Activated CD4-positive, alpha-beta T cell treated with anti-CD3 and anti-CD28 coated beads, Interleukin-2, amount 50 U/mL, for 24 hours (primary cell): ENCODE results near the gene CNTNAP2.
"Not testable (repeated sequence)": the region's sequence is repeated elsewhere in the genome, so short reads cannot be mapped to it uniquely, and the experiment has no call there.

Experiments used
- DNase-seq, 2 donors: peaks; one replicate each; pipeline ENCODE4 v3.0.0-alpha.2; 2020; ENCODE audit warnings: low read depth in 1 of 2, low spot score in 1 of 2

Gene CNTNAP2

DNA sequence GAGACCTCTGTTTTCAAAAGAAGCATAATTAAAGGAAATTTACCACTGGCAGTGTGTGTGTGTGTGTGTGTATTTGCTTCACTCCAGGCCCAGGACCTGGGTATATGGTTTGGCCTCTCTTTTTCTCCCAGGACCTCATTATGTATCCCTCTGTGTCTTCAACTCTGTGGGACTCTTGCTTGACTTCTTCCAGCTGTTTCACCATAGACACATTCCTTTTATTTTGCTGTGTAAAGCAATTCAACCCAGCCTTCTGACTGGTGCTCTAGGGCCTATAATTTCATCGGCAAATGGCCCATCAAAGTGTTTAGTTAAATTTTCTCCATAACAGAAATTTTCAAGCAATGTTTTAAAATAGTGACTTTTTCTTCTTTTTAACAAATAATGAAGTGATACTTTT, 954.3 kb downstream of the CNTNAP2 start:
- DNase-seq, result no peak

DNA sequence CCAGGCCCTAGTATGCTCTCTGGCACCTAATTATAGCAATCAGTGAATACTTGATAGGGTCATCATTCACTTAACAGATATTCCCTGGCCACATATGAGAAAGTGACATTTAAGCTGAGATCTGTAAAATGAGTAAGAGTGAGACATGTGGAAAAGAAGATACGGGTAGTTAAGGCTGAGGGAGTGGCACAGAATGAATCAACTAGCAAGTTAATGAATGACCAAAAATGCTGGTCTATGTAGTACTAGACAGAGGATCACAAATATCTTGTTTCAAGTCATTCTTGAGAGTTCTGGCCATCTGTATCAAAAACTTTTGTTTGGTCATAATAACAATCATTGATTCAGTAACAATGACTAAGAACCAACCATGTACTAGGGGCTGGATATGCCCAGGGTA, 954.9 kb downstream of the CNTNAP2 start:
- DNase-seq, result no peak

DNA sequence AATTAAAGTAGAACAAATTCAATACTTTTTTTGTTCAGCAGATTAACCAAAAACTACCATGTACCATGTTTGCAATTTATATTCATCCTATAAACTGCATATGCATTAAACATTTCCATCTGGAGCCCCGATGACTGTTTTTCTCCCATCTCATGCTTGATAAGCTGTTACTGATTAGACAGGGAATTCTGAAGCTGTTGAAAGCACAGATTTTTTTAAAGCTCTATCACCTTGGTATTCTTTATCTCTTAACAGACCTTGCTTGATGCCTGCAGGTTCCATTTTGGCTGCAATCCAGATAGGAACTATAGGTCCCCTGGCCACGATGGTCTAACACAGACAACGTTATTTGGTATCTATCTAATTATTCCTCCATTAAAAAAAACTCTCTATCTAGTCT, 961.7 kb downstream of the CNTNAP2 start:
- DNase-seq, result no peak

DNA sequence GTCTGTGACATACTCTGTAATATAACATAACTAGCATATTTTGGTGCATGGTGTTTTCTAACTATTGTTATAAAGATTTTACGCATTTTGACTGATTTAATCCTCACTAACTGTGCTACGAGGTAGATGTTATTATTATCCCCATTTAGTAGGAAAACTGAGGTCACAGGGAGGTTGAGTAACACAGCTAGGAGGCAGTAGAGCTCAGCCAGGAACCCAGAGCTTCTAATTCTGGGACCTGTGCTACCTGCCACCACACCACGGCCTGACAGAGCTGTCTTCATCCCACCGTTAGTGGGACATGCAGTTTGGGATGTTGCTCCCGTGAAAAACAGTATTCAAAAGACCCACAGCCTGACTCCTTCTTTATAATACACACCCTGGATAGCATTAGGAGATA, 962.5 kb downstream of the CNTNAP2 start:
- DNase-seq, result no peak

DNA sequence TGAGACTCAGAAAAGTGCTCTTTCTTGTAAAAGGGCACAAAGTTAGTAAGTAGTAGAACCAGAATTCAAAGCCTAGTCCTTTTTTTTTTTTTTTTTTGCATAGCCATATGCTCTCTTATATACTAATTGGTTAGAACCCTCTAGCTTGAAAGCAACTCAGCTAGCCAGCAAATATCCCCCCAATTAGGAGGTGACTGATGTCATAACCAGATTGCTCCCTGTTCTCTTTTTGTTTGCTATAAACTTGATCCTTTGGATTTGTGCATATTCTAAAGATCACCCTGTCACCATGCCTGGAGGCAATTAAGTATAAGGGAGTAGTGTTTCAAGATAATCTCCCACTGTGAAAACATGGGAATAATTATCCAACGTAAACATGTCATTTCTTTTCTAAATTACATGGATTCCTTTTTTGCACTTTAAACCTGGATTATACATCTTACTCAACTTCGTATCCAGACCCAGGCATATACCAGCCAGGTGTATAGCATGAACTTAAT, 963.4 kb downstream of the CNTNAP2 start:
- DNase-seq, result no peak

DNA sequence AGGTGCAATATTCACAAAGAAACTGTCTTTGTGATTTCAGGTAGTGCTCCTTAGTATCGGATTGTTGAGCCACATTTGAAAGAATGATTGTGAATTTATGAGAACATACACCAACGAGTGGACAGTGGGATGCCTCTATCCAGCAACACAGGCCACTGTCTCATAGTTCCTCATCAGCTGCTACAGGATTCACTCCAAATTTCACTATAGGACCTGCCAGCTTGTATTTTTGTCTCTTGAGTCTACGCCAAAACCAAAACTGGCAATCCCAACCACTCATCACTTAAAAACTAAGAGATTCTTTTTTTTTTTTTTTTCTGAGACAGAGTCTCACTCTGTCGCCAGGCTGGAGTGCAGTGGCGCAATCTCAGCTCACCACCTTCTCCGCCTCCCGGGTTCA, 964.5 kb downstream of the CNTNAP2 start:
- DNase-seq, result no peak

DNA sequence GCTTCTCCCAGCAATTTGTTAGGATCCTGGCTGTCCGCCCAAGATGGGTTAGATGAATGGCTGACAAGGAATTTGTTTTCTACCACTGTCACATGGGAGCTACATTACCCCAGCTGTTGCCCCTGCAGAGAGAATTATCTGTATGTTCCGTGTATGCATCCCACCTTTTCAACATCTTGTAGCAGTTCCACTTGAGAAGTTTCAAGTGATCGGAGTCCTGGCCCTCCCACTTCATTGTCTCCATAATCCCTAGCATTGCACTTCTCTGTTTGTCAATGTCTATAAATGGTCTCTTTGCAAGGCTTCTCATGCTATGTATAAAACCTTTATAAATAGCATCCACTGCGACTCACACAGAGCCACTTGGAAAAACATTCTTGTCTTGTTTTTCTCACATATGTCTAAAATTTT, 972.5 kb downstream of the CNTNAP2 start:
- no peak for DNase-seq

DNA sequence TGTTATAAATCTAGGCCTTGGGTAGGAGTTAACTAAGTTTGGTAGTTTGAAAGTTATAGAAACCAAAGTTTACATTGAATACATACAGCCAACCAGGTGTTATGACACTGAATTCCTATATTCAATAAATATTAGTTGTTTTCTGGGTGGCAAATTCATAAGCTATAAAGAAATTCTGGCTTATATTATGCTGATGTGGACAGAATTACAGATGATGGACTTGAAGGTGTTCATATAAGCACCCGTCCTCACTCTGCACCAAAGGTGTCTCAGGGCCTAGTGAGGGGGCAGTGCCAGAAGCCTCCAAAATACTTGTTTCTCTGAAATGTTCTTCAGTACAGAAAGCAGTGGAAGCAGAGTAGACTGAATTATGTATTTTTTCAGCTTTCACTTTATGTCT, 973.0 kb downstream of the CNTNAP2 start:
- DNase-seq, result no peak

DNA sequence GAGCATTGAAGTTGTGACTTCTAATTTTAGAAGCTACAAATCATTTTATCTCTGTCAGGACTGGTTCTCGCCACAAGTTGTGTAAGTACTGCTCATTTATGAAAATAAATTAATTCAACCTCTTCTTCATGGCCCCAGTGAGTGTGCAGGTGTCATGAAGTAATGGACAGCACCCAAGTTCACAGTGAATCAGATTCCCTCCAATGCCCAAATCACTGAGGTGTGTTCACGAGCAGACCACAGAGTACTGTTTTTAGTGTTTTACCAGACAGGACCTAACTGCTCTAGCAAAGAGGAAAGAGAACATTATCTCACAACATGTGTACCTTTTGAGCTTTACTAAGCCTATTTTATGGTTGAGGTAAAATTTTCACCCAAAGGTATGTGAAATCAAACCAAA, 980.0 kb downstream of the CNTNAP2 start:
- DNase-seq, result no peak

DNA sequence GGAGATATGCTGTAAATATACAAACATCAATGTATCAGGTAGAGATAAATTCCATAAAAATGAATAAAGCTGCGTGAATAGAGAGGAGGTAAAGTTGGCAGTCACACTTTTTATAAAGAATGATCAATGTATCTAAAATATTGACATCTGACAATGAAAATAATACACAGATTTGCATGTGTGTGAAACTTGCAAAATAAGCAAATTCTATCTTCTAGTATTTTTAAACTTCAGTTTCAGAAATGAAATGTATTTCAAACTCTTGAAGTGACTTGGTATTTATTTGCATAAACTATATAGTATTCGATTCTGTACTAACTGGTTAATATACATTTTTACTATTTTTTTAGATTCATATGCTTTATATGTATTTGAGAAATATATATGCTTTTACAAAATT, 986.6 kb downstream of the CNTNAP2 start:
- no peak for DNase-seq

DNA sequence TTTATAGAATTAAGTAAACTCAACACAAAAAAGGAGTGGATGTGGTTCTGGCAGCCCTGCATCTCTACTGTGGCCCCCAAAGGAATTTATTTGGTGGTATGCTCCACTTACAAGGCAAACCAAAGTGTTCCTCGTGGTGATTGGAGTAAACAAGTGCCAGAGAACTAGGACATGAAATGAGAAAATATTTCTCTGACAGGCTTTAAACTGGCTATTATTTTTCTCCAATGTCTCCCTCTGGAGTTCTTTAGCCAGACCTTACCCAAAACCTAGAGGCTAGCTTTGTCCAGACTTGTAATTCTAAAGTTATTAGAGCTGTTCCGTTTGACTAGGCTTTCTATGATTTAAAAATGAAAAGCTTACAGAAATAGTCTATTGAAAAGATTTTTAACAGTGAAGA, 990.1 kb downstream of the CNTNAP2 start:
- DNase-seq, result no peak

DNA sequence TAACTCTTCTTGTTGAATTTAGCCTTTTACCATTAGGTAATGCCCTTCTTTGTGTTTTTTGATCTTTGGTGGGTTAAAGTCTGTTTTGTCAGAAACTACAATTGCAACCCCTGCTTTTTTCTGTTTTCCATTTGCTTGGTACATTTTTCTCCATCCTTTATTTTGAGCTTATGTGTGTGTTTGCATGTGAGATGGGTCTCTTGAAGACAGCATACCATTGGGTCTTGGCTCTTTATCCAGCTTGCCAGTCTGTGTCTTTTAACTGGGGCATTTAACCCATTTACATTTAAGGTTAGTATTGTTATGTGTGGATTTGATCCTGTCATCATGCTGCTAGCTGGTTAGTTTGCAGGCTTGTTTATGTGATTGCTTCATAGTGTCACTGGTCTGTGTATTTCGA, 997.9 kb downstream of the CNTNAP2 start:
- not testable (repeated sequence) for DNase-seq

DNA sequence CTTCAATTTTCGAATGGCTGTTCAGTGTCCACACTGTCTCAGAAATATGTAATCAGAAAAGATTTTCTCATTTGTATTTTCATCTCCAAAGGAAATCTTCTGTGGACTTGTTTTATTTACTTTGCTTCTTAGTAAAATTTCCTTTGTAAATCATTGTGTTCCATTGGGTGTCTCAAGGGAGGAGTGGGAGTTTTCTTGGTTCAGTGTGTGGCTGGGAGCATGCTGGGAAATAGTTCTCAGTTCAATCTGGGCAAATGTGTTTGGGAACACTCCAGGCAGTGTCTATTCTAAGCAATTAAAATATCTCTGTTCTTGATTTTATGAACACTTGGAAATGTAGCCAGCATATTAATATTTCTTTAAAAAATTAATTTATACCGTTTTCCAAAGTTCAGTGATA, 1019.8 kb downstream of the CNTNAP2 start:
- no peak for DNase-seq

DNA sequence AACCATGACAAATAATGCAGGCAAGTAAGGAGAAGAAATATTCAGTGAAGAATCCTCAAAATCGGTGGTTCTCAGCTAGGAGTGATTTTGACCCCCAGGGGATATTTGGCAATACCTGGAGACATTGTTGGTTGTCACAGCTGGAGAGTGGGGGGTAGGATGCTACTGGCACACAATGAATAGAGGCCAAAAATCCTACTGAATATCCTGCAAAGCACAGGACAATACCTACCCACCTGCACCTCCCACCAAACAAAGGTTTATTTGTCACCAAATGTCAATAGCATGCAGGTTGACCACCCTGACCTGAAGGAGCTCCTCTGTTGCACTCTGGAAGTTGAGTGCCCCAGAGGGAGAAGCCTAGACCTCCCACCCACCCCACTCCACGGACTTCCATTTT, 1028.6 kb downstream of the CNTNAP2 start:
- DNase-seq, result no peak

DNA sequence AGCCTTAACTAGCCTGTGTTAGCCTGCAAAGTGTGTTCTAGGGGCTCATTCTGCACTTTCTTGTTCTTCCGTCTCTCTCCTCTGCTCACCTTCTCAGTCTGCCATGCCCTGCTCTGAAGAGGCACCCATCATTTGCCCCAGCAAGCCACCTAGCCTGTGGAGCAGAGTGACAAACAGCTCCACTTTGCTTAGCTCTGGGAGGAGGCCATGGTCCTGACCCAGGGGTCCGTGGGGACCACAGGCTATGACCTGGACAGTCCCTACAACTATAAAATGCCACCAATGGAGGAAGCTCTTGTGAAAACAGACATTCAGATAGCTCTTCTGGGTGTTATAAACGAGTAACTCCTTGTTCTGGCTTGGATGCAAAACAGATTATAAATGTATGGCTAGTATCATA, 1029.6 kb downstream of the CNTNAP2 start:
- DNase-seq, result no peak

DNA sequence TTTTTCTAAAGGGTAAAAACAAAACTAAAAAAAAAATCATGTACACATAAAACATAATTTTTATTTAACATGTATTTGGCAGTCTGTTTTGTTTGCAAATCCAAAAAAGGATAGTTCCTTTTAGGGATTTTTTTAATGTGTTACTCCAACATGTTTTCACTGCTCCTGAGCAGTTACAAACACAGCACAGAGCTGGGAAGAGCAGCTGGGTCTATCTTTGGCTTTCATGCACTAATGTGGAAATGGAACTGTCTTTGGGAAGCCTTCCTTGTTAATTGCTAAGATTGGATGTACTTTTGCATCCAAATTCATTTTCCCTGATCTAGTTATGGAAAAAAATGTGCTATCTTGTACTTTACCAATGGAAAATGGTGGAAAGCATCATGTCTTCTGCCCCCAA, 1035.1 kb downstream of the CNTNAP2 start:
- DNase-seq, result no peak

DNA sequence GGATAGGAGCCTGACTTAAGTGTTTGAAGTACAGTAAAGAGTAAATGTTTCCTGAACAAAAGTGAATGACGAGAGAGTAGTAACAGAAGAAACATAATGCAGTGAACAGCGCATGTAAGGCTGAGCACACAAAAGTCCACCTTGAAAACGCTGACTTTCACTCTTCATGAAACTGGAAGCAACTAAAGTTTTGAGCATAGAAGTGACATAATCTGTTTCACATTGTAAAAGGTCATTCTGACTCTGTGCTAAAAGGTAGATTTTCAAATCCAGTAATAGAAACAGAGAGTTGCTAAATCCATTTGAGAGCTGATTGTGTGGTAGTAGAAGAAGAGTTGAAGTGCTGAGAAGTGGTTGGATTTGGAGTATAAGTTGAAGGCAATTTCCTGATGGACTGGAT, 1037.0 kb downstream of the CNTNAP2 start:
- no peak for DNase-seq

DNA sequence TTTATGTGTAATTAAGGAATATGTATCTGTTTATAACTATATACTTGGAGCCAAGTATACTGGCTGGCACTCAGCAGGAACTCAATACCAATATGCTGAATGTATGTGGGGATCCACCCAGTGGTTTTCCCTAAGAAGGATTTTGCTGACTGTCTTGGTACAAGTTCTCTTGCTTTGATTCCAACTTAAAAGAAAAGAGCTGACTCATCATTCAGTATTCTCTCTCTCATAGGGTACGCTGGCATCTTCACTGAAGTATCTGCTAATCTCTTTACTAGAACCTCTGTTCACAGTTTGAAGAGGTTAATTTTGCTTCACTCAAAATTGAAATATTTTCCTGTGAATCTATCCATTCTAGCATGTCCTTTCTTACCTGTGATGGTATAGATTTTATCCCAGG, 1044.8 kb downstream of the CNTNAP2 start:
- no peak for DNase-seq

DNA sequence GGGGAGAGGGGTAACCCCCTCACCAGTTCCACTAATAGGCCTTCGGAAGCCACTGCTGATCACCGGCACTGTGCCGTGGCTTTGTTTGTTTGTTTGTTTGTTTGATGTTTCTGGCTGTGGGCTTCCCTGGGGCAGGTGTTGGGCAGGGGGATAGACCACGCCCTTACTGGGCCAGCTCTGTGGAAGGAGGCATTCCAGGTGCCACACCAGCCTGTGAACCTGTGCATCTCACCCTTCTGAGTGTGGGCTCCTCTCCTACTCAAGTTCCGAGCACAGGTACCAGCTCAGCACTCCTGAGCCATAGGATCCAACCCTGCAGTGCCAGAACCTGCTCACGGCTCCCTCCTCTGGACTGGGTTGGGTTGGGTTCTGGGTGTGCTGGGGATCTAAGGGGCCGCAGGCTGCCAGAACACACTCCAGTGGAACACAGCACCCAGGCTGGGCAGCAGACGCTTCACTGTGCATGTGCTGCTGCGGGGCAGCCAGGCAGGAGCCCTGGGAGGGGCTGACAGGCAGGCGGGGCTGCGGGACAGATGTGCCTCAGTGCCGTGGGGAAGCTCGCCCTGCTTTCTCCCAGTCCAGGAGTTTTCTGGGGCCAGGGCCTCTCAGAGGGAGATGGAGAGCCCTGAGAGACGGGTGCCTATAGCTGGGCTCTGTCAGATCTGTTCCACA, 1053.9 kb downstream of the CNTNAP2 start:
- no peak for DNase-seq

DNA sequence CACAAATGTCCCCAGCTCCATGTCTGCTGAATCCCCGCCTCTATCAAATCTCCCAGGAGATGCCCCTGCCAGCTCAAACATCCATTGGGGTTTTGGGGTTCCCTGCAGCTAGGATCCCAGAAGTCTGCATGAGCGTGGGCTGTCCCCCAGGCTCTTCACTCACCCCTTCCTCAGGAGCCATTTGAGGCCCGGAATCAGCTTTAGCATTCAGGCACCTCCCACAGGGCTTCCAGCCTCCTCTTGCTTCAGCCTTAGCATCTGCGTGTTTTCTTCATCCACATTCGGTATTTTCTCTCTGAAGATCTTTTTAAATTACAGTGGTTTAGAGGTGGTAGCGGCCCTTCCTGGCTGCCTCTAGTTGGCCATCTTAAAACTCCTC, 1054.4 kb downstream of the CNTNAP2 start:
- DNase-seq, result no peak

DNA sequence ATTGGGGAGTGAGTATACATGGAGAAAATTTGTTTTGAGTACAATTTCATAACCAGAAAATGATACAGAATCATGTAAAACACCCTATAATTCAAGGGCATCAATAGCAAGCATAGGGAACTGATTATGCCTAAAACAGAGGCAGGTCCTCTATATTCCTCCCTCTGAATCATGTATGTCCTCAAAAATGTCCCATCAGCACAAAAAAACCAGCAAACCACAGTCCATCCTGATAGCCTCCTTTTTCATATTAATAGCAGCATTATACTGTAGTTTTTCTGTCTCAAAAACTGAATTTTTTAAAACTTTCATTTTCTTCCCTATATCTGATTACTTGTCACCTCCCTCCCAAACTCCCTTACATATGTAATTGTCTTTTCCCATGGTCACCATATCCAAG, 1057.3 kb downstream of the CNTNAP2 start:
- no peak for DNase-seq

DNA sequence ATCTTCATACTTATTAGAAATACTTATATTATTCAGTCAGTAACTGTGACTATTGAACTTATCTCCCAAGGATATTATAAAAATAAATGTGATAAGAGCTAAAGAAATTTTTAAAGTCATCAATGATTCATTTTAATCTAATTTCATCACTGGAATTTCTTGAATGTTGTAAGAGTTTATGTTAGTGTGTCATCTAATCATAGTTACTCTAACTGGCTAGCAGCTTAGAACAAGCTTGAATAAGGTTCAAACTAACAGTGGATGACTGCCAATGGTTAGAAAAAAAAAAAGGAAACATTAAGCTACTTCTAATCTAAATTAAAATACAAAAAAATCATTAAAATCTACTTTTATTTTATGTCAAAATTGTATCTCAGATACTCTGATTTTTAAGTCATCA, 1066.3 kb downstream of the CNTNAP2 start:
- DNase-seq, result no peak

DNA sequence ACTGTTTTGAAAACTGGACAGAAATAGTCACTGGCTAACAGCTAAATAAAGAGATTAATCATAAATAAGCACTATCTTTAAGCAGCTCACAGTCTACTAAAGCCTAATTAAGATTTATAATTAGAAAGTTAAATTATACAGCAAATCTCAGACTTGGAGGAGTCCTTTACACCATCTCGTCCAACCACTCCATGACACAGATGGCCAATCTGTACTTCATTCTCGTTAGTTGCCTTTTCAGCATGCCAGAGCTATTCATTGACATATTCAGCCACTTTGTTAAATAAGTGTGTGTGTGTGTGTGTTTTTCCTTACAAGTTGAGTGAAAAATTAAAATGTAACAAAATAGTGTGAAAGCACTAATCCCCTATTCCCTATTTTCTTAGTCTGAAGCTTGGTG, 1066.7 kb downstream of the CNTNAP2 start:
- no peak for DNase-seq

DNA sequence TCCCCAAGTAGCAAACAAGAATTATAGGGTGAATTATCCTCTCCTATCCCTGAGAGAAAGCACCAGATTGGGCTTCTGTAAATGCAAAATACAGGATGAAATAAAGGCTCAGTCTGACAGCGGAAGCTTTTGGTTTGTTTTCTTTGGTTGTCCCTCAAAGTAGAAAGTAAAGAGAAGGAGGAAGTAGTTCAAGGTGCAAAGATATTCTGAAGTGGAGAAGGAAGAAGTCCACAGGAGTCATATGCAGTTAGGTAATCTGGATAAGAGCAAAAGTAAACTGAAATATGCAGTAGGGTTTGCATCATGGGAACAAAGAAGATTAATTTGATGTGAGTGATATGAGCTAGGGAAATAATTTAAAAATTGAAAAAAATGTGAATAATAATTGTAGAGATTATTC, 1071.9 kb downstream of the CNTNAP2 start:
- no peak for DNase-seq
